ENCODE measurements around the gene CD302. TPM values are rescaled to one million over a fixed set of nuclear protein-coding genes. Genes with fewer than 3 reads are reported as not detected.
"Not testable (repeated sequence)": the region's sequence is repeated elsewhere in the genome, so short reads cannot be mapped to it uniquely, and the experiment has no call there.

The CD302 gene, protein sequence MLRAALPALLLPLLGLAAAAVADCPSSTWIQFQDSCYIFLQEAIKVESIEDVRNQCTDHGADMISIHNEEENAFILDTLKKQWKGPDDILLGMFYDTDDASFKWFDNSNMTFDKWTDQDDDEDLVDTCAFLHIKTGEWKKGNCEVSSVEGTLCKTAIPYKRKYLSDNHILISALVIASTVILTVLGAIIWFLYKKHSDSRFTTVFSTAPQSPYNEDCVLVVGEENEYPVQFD
- 2.9 TPM for polyA plus RNA-seq (2013, experiment 1 of 2)
- 2.7 TPM for polyA plus RNA-seq (2013, experiment 2 of 2)

DNA sequence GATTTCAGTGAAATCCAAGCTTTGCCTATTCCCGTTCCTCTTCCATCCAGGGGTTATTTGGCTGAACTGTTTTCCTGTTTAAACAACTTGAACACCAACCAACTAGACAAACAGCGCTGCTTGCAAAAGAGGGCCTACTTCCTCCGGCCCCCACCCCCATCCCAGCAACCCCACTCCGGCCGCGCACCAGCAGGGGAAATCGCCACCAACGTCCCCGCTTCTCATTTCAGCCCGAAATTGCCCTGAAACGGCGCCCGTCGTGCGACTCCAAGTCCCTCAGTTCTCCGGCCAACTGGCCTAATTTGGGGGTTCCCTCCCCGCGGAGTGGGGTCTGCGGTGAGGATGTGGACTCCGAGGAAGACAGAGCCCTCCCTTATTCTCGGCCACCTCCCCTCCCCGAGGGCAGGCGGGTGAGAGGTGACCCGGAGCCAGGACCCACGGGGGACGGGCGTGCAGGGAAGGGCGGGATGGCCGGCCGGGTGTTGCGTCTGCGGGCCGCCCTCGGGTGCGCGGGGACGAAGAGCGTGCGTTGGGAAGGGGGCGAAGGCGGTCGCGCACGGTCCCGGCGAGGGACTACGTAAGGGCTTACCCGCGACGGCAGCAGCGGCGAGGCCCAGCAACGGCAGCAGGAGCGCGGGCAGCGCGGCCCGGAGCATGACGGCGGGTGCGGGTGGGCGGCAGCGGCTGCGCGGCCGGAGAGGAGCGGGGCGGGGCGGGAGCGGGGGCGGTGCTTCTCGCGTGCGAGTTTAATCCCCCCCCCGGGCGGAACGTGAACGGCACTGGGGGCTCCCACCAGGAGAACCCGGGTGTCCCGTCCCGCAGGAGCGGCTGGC, at the start of gene CD302:
TSS of gene CD302 (minus strand) at position 666 of the 833 bp plus-strand sequence. CDS start at position 656, 10 bp downstream.
- Histone ChIP-seq H3K9me3 (ENCODE audit: control insufficient read depth, low read length) (no peaks in the 10 kb centered on the region), H3K4me3 (ENCODE audit: extremely low read depth, insufficient read depth, low read length, poor library complexity, severe bottlenecking) (peak within 1 kb of the TSS; percentile 50), H3K27ac (ENCODE audit: low read depth, low read length, severe bottlenecking) (no peak within 1 kb of the TSS), H3K4me1 (ENCODE audit: control insufficient read depth, insufficient read depth, low read length, poor library complexity, severe bottlenecking) (peaks cover 6% of the 10 kb centered on the region), H3K36me3 (ENCODE audit: control insufficient read depth, insufficient read depth, low read length) (no peaks in the 10 kb centered on the region)
- WGBS, 2 experiments (ENCODE audit: insufficient coverage in 2 of 2): 4 to 5% methylated on average over 52 to 56 of the region's 82 CpGs

DNA sequence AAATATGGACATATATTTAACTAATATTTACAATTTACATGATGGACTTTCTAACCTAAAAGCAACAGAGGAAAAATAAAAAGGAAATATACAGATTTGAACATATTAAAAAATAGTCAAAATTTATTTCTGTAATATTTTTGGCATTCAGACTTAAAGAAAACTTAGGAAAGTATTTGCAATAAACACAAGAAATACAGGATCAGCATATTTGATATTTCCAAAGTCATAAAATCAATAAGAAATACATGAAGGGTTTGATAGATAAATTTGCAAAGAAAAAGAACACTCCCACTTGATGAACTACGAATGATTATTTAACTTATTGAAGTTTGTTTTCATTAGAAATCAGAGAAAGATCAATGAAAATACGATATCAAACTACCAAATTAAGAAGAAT, 48.6 kb upstream of the CD302 start:
- Histone ChIP-seq H3K9me3 (ENCODE audit: control insufficient read depth, low read length) (no peaks in the 10 kb centered on the region), H3K4me1 (ENCODE audit: control insufficient read depth, insufficient read depth, low read length, poor library complexity, severe bottlenecking) (no peaks in the 10 kb centered on the region), H3K27ac (ENCODE audit: low read depth, low read length, severe bottlenecking) (no peak overlapping the region), H3K36me3 (ENCODE audit: control insufficient read depth, insufficient read depth, low read length) (no peaks in the 10 kb centered on the region), H3K4me3 (ENCODE audit: extremely low read depth, insufficient read depth, low read length, poor library complexity, severe bottlenecking) (no peak overlapping the region)
- WGBS, 2 experiments (ENCODE audit: insufficient coverage in 2 of 2): no CpG with 5 or more reads among the region's 2 CpGs

DNA sequence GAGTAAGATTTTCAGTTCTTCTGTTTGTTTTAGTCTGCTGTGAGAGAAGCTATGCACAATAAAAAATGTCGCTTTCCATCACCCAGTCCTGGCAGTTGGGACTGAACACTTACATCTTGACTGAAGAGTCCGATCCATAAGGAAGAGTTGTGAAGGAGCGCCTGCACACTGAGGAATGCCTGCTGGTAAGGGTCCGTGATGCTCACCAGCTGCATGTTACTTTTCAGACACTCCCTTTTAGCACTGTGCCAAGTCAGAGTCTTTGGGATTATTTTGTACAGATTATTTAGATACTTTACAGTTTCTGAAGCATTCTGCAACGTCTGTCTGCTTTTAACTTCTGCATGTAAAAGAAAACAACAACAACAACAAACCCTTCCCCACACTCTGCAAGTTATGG, 42.6 kb upstream of the CD302 start:
- H3K36me3 ChIP-seq (ENCODE audit: control insufficient read depth, insufficient read depth, low read length): no peaks in the 10 kb centered on the region
- no peak overlapping the region for H3K27ac ChIP-seq (ENCODE audit: low read depth, low read length, severe bottlenecking)
- WGBS, 2 experiments (ENCODE audit: insufficient coverage in 2 of 2): 96 to 100% methylated on average over 3 to 4 of the region's 5 CpGs
- no peaks in the 10 kb centered on the region for H3K9me3 ChIP-seq (ENCODE audit: control insufficient read depth, low read length)
- H3K4me1 ChIP-seq (ENCODE audit: control insufficient read depth, insufficient read depth, low read length, poor library complexity, severe bottlenecking): no peaks in the 10 kb centered on the region
- H3K4me3 ChIP-seq (ENCODE audit: extremely low read depth, insufficient read depth, low read length, poor library complexity, severe bottlenecking): no peak overlapping the region

DNA sequence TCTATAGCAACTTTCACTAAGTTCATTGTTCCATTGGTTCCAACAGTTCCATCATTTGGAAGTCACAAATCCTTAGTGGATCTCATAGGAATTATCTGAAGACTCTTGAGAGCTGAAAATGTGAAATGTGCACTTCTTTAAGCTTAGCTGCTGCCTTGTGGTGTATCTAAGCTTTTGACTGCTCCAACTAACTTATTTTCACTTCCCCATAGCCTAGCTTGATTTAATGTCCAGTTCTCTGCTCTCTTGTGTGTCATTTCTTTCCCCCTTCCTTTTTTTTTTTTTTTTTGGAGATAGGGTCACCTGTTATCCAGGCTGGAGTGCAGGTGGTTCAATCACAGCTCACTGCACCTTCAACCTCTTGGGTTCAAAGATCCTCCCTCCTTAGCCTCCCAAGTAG, 34.9 kb upstream of the CD302 start:
- Histone ChIP-seq H3K4me1 (ENCODE audit: control insufficient read depth, insufficient read depth, low read length, poor library complexity, severe bottlenecking) (no peaks in the 10 kb centered on the region), H3K4me3 (ENCODE audit: extremely low read depth, insufficient read depth, low read length, poor library complexity, severe bottlenecking) (no peak overlapping the region), H3K9me3 (ENCODE audit: control insufficient read depth, low read length) (no peaks in the 10 kb centered on the region), H3K27ac (ENCODE audit: low read depth, low read length, severe bottlenecking) (no peak overlapping the region), H3K36me3 (ENCODE audit: control insufficient read depth, insufficient read depth, low read length) (no peaks in the 10 kb centered on the region)

DNA sequence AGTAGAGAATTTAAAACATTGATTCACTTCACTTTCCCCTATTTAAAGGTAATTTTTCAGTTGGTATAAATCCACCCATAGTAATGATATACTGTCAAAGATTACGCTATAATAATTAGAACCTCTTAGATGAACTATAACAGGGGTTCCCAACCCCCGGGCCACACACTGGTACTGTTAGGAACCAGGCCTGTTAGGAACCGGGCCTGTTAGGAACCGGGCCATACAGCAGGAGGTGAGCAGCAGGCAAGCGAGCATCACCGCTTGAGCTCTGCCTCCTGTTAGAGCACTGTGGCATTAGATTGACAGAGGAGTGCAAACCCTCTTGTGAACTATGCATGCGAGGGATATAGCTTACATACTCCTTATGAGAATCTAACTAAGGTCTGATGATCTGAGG, 34.0 kb upstream of the CD302 start:
- H3K9me3 ChIP-seq (ENCODE audit: control insufficient read depth, low read length): no peaks in the 10 kb centered on the region
- H3K36me3 ChIP-seq (ENCODE audit: control insufficient read depth, insufficient read depth, low read length): no peaks in the 10 kb centered on the region
- 43 to 66% methylated on average over 3 to 4 of the region's 7 CpGs for WGBS, 2 experiments (ENCODE audit: insufficient coverage in 2 of 2)
- H3K4me3 ChIP-seq (ENCODE audit: extremely low read depth, insufficient read depth, low read length, poor library complexity, severe bottlenecking): no peak overlapping the region
- H3K4me1 ChIP-seq (ENCODE audit: control insufficient read depth, insufficient read depth, low read length, poor library complexity, severe bottlenecking): no peaks in the 10 kb centered on the region
- H3K27ac ChIP-seq (ENCODE audit: low read depth, low read length, severe bottlenecking): no peak overlapping the region

DNA sequence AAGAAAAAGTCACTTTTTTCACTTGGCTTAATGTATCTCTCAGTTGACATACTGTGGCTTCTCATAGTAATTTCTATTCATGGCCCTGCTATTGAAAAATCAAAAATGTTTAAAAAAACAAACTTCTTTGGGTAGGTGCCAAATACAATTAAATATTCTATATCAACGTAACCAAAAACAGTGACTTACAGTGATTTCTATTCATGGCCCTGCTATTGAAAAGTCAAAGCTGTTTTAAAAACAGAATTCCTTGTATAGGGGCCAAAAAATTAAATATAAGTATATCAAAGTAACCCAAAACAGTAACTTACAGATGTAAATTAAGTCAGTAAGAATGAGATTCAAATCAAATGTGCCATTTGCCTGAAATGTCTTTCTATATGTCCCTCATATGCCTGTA, 31.4 kb upstream of the CD302 start:
- Histone ChIP-seq H3K4me3 (ENCODE audit: extremely low read depth, insufficient read depth, low read length, poor library complexity, severe bottlenecking) (no peak overlapping the region), H3K36me3 (ENCODE audit: control insufficient read depth, insufficient read depth, low read length) (no peaks in the 10 kb centered on the region), H3K4me1 (ENCODE audit: control insufficient read depth, insufficient read depth, low read length, poor library complexity, severe bottlenecking) (no peaks in the 10 kb centered on the region), H3K27ac (ENCODE audit: low read depth, low read length, severe bottlenecking) (no peak overlapping the region), H3K9me3 (ENCODE audit: control insufficient read depth, low read length) (no peaks in the 10 kb centered on the region)
- WGBS, 2 experiments (ENCODE audit: insufficient coverage in 2 of 2): no CpG with 5 or more reads among the region's 1 CpG

DNA sequence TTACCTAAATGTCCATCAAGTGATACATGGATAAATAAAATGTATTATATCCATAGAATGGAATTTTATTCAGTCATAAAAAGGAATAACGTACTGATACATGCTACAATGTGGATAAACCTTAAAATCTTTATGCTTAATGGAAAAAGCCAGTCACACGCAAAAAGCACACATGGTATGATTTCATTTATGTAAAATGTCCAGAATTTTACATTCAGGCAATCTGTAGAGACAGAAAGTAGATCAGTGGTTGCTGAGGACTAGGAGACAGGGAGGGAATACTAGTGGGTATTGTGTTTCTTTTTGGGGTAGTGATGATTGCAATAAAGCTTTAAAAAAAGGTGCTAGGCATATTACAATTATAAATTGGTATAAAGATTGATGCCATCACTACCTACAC, 30.7 kb upstream of the CD302 start:
- H3K36me3 ChIP-seq (ENCODE audit: control insufficient read depth, insufficient read depth, low read length): no peaks in the 10 kb centered on the region
- no peaks in the 10 kb centered on the region for H3K4me1 ChIP-seq (ENCODE audit: control insufficient read depth, insufficient read depth, low read length, poor library complexity, severe bottlenecking)
- no peak overlapping the region for H3K27ac ChIP-seq (ENCODE audit: low read depth, low read length, severe bottlenecking)
- H3K9me3 ChIP-seq (ENCODE audit: control insufficient read depth, low read length): no peaks in the 10 kb centered on the region
- no peak overlapping the region for H3K4me3 ChIP-seq (ENCODE audit: extremely low read depth, insufficient read depth, low read length, poor library complexity, severe bottlenecking)
- WGBS, 2 experiments (ENCODE audit: insufficient coverage in 2 of 2): 80 to 100% methylated on average over 1 of the region's 2 CpGs

DNA sequence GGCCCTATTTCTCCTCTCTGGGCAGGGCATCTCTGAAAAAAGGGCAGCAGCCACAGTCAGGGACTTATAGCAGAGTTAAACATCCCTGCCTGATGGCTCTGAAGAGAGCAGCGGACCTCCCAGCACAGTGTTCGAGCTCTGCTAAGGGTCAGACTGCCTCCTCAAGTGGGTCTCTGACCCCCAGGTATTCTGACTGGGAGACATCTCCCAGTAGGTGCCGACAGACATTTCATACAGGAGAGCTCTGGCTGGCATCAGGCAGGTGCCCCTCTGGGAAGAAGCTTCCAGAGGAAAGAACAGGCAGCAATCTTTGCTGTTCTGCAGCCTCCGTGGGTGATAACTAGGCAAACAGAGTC, 24.4 kb upstream of the CD302 start:
- 94% methylated on average over 2 to 4 of the region's 4 CpGs for WGBS, 2 experiments (ENCODE audit: insufficient coverage in 2 of 2)
- H3K27ac ChIP-seq (ENCODE audit: low read depth, low read length, severe bottlenecking); H3K4me1 ChIP-seq (ENCODE audit: control insufficient read depth, insufficient read depth, low read length, poor library complexity, severe bottlenecking); H3K4me3 ChIP-seq (ENCODE audit: extremely low read depth, insufficient read depth, low read length, poor library complexity, severe bottlenecking); H3K9me3 ChIP-seq (ENCODE audit: control insufficient read depth, low read length); H3K36me3 ChIP-seq (ENCODE audit: control insufficient read depth, insufficient read depth, low read length): not testable (repeated sequence)

DNA sequence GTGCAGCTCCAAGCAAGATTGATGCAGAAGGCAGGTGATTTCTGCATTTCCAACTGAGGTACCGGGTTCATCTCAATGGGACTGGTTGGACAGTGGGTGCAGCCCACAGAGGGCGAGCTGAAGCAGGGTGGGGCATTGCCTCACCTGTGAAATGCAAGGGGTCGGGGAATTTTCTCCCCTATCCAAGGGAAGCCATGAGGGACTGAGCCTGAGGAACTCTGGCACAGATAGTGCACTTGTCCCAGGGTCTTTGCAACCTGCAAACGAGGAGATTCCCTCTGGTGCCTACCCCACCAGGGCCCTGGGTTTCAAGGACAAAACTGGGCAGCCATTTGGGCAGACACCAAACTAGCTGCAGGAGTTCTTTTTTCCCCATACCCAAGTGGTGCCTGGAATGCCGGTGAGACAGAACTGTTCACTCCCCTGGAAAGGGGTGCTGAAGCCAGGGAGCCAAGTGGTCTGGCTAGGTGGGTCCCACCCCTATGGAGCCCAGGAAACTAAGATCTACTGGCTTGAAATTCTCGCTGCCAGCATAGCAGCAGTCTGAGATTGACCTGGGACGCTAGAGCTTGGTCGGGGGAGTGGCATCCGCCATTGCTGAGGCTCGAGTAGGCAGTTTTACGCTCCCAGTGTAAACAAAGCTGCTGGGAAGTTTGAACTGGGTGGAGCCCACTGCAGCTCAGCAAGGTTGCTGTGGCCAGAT, 23.9 kb upstream of the CD302 start:
- not testable (repeated sequence) for H3K4me3 ChIP-seq (ENCODE audit: extremely low read depth, insufficient read depth, low read length, poor library complexity, severe bottlenecking); H3K27ac ChIP-seq (ENCODE audit: low read depth, low read length, severe bottlenecking); H3K4me1 ChIP-seq (ENCODE audit: control insufficient read depth, insufficient read depth, low read length, poor library complexity, severe bottlenecking); H3K36me3 ChIP-seq (ENCODE audit: control insufficient read depth, insufficient read depth, low read length); H3K9me3 ChIP-seq (ENCODE audit: control insufficient read depth, low read length)
- 74 to 81% methylated on average over 11 of the region's 11 CpGs for WGBS, 2 experiments (ENCODE audit: insufficient coverage in 2 of 2)

DNA sequence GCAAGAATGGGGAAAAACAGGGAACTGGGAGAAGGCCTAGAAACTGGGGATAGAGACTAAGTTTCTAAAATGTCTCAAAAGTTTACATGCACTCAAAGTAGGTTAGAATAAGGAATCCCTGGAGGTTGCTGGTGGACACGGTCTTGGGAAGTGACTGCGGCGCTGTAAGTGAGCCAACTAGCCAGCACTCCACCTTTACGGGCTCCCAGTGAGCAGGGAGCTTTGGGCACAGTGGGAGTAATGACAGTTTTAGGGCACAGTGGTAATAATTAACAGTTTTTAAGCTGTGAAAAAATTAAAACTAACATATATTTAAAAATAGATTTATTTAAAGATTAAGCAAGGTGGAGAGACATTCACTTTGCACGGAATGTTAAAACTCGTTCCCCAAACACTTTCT, 20.9 kb upstream of the CD302 start:
- H3K4me1 ChIP-seq (ENCODE audit: control insufficient read depth, insufficient read depth, low read length, poor library complexity, severe bottlenecking): no peaks in the 10 kb centered on the region
- 85 to 93% methylated on average over 5 of the region's 6 CpGs for WGBS, 2 experiments (ENCODE audit: insufficient coverage in 2 of 2)
- no peaks in the 10 kb centered on the region for H3K9me3 ChIP-seq (ENCODE audit: control insufficient read depth, low read length)
- no peak overlapping the region for H3K27ac ChIP-seq (ENCODE audit: low read depth, low read length, severe bottlenecking)
- H3K36me3 ChIP-seq (ENCODE audit: control insufficient read depth, insufficient read depth, low read length): no peaks in the 10 kb centered on the region
- H3K4me3 ChIP-seq (ENCODE audit: extremely low read depth, insufficient read depth, low read length, poor library complexity, severe bottlenecking): no peak overlapping the region

DNA sequence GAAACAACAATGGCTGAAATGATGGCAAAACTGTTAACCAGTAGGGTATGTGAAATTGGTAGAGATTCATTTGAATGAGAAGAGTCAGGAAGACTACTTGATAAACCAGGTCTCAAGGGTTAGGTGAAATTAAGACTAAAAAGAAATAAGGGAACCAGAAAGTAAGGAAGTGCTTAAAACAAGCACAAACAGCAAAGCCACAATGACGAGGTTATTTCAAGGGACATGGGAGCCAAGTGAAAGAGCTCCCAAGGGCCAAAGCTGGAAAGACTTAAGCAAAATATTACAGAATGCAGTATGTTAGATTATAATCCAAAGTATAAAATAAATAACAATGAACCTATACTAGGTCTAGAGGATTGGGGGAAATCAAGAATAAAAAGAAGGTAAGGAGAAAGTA, 19.3 kb upstream of the CD302 start:
- Histone ChIP-seq H3K36me3 (ENCODE audit: control insufficient read depth, insufficient read depth, low read length) (no peaks in the 10 kb centered on the region), H3K4me3 (ENCODE audit: extremely low read depth, insufficient read depth, low read length, poor library complexity, severe bottlenecking) (no peak overlapping the region), H3K4me1 (ENCODE audit: control insufficient read depth, insufficient read depth, low read length, poor library complexity, severe bottlenecking) (no peaks in the 10 kb centered on the region), H3K9me3 (ENCODE audit: control insufficient read depth, low read length) (no peaks in the 10 kb centered on the region), H3K27ac (ENCODE audit: low read depth, low read length, severe bottlenecking) (no peak overlapping the region)
- 80 to 88% methylated on average over 1 of the region's 1 CpG for WGBS, 2 experiments (ENCODE audit: insufficient coverage in 2 of 2)
